GM21825 (cell line): ENCODE data around the gene ANO4.

Source experiments
- ATAC-seq: cut with Tn5 transposase; IDR thresholded peaks from one replicate; pipeline ENCODE4 v1.9.1; 2021; ENCODE audit warnings: mild to moderate bottlenecking, moderate library complexity; ENCODE audit not compliant: unreplicated experiment

The ANO4 gene

DNA sequence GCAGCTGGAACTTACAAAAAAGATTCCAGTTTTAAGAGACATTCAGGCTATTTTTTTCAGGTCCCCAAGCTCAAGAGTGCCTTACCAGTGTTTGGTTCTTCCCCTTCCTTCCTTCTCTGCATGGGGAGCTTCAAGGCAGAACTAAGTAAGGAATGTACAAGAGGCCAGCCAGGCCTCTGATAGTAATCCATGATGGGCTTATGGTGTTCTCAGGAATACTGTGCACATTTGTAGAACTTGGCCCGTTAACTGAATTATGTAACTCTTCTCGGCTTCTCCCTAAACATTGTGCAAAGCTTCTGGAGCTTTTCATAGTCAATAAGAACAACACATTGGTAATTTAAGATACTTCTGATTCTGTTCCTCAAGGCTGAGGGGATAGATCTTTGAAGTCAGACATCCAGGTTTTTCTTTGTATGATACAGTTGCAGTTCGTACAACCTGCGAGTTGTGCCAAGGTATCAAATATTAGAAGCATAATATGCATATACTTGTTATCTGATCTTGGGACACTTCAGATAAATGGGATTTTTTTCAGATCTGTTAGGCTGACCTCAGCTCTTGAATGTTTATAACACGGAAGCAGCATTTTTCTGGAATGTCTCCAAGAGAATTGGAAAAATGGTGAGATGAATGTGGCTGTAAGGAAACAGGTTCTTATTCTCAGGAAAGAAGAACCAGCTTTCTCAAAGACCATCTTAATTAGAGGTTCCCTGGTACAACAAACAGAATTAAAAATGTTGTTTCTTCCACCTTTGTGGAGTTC is 148.6 kb downstream of the ANO4 start:
- no peak for ATAC-seq

DNA sequence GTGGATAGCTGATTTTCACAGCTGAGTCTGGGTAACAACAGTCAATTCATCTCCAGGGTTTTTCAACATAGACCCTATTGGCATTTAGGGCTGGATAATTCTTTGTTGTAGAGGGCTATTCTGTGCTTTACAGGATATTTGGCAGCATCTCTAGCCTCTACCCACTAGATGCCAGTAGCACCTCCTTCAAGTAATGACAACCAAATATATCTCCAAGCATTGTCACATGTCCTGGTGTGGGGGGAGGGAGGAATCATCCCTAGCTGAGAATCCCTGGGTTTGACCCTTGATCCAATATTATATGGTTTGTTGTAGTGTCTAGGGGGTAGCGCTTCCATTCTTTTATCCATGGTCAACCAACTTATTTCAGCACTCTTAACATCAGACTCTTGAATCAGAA is 157.2 kb downstream of the ANO4 start:
- ATAC-seq: no peak

GRCh38 chr12:100953217-100953616 is 158.6 kb downstream of the ANO4 start:
- ATAC-seq: no peak

- no peak for ATAC-seq
Observed at GRCh38 chr12:100953677-100954076, 159.1 kb downstream of the ANO4 start.

GRCh38 chr12:100954118-100954517 is 159.5 kb downstream of the ANO4 start:
- no peak for ATAC-seq

DNA sequence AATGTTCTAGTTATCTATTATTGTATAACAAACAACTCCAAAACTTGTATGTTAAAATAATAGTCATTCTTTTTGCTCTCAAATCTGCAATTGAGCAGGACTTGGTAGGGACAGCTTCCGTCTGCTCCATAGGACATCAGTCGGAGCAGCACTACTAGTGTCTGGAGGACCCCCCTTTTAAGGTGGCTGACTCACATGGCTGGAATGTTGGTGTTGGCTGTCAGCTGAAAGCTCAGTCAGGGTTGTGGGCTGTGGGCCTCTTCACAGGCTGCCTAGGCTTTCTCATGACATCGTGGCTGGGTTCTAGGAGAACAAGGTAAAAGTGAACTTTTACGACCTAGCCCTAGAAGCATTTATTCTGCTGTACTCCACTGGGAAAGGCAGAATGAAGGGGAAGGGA is 160.6 kb downstream of the ANO4 start:
- no peak for ATAC-seq

DNA sequence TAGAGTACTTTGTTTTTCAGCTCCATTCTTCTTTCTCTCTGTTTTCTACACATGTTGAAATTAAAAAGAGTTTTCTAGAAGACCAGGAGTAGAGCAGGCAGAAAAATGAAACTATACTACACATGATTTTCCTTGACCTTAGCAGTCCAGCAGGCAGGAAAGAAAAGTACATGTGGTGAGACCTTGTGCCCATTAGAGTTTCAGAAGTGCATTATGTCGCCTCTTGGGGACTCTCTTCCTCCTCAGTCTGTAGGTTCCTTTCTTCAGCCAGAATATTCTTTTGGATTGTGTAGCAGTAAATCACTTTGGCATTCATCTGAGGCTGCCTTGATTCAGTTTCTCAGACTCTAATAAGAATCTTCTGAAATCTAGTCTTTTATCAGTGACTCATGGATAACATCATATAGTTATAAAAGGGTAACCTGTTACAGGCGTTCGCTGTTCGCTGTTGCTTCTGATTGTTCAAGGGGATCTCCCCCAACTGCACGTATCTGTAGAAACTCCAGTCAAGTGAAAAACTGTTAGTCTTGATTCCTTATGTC is 161.8 kb downstream of the ANO4 start:
- ATAC-seq: no peak

GRCh38 chr12:100959481-100959880 is 164.9 kb downstream of the ANO4 start:
- no peak for ATAC-seq

- no peak for ATAC-seq
Observed at GRCh38 chr12:100962086-100962712, 167.6 kb downstream of the ANO4 start.

DNA sequence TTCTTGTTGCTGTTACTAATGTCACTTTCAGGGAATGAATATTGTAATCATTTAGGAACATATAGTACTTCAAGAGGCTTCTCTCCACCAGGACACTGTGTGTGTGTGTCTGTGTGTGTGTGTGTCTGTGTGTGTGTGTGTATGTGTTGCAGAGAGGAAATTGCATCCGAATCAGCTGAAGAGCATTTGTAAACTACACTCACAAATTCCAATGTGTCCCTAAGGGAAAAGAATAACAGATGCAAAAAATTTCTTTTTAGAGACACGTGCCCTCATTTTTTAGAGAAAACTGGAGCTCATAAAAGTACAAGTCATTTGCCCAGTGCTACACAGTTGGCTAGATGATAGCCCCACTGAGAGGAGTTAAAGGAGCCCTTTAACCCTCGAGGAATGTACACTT is 168.8 kb downstream of the ANO4 start:
- ATAC-seq: no peak

- ATAC-seq: no peak
Observed at GRCh38 chr12:100964028-100964427, 169.5 kb downstream of the ANO4 start.

GRCh38 chr12:100967189-100967588 is 172.6 kb downstream of the ANO4 start:
- ATAC-seq: no peak

DNA sequence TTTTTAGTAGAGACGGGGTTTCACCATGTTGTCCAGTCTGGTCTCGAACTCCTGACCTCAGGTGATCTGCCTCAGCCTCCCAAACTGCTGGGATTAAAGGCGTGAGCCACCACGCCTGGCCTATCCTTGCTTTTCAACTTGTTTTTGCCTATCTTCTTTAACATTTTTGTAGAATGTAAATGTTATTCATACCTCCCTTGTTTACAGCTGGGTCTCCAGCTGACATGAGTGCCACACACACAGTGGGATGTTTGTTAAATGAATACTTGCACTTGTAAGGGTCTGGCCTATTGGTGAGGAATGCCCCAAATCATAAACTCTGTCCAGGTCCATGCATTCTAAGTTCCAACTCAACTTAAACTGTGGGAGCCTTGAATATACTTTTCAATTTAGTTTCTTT is 176.3 kb downstream of the ANO4 start:
- no peak for ATAC-seq

DNA sequence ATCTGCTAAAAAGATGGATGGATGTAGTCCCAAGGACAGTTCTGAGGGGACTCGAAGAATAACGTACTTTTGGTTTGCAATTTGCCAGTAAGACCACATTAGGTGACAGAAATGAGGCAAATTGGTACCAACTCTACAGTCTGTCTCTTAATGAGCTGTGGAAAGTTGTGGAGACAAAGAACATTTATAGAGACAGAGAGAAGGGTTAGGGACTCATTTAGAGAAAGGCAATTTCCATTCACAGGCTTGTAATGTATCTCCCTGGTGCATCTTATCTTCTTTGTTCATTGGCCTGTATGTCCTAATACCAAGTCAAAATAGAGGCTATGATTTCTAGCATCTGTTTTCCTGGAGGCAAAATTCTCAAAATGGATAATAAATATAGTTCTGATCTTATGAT is 177.5 kb downstream of the ANO4 start:
- ATAC-seq: no peak

- ATAC-seq: no peak
Observed at GRCh38 chr12:100974341-100974740, 179.8 kb downstream of the ANO4 start.

DNA sequence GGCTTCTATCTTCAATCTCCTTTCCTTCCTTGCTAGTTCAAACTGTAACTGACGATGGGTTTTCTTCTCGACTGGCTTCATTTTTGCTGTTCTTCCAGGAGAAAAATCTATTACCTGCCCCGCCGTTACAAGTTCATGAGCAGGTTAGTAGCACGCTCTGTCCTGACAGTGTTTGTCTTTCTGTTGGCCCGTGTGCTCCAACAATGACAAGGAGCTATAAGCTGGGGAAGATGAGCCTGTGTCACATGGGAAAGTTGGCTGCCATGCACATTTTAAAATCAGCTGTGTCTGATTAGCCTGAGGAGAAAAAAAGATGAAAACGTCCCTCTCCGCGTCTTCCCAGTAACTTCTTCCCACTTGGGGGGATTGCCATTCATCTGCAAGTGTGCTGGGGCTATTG is 180.2 kb downstream of the ANO4 start:
- no peak for ATAC-seq

DNA sequence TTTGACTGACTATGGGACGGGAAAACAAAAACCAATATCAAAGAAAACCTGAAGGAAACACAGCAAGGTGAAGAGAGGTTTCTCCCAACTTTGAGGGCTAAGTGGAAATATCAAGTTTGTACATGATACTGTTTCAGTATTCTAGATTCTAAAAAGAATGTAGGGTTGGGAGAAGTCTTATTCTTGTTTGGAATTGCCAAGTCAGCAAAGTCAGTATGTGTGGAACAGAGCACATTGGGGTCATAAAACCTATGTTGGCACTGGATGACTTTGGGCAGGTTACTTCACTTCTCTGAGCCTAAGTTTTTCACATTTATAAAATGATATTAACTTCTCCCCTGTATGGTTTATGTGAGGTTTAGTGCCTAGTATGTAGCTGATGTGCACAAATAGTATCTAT is 182.2 kb downstream of the ANO4 start:
- ATAC-seq: no peak

- ATAC-seq: no peak
Observed at GRCh38 chr12:100980856-100981255, 186.3 kb downstream of the ANO4 start.

GRCh38 chr12:100982511-100983183 is 188.1 kb downstream of the ANO4 start:
- no peak for ATAC-seq

DNA sequence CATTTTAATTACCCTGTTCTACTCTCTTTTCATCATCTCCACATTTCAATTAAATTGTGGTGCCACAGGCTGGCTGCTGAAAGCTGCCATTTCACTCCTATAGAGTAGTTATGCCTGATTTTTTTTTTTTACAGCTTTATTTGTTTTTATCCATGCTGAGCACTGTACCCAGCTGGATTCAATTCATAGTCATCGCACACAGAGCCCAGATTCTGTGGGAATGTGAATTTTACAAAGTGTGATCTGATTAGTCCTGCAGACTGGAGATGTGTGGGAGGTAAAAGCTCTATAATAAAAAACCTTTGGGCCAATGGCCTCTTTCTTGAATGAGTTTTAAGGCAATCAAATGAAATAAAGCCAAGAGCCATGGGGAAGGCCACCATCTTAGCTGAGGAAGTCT is 190.2 kb downstream of the ANO4 start:
- ATAC-seq: no peak

- ATAC-seq: no peak
Observed at GRCh38 chr12:100986595-100987547, 192.3 kb downstream of the ANO4 start.
